Type B pancreatic cell (in vitro differentiated cells): Measurements from ENCODE around the gene PDZD7. TPM values are rescaled to one million over a fixed set of nuclear protein-coding genes. Genes with fewer than 3 reads are reported as not detected.
A peak's percentile ranks its signal among the peaks of the same experiment; 100 is the strongest.

Experiments
- DNase-seq: peaks from one replicate; pipeline ENCODE4 v3.0.0; 2021; ENCODE audit warnings: mixed read lengths; ENCODE audit not compliant: unreplicated experiment; ENCODE audit errors: extremely low spot score
- H3K27ac Mint-ChIP-seq: 2 replicates; pipeline ENCODE4 v1.8.0; 2021; ENCODE audit warnings: mild to moderate bottlenecking, mixed read lengths
- H3K27me3 Mint-ChIP-seq: 2 replicates; pipeline ENCODE4 v1.8.0; 2021; ENCODE audit warnings: mixed read lengths
- H3K36me3 Mint-ChIP-seq: 2 replicates; pipeline ENCODE4 v1.8.0; 2021; ENCODE audit warnings: mixed read lengths
- H3K4me1 Mint-ChIP-seq: one replicate; pipeline ENCODE4 v1.8.0; 2021; ENCODE audit warnings: mixed read lengths; ENCODE audit not compliant: unreplicated experiment
- H3K4me3 Mint-ChIP-seq: 2 replicates; pipeline ENCODE4 v1.8.0; 2021; ENCODE audit warnings: mild to moderate bottlenecking, mixed read lengths
- H3K9me3 Mint-ChIP-seq: 2 replicates; pipeline ENCODE4 v1.8.0; 2021; ENCODE audit warnings: mixed read lengths
- total RNA-seq: library from RNA; stranded (reverse); gene quantifications from 2 replicates; pipeline ENCODE4 v1.2.1, GENCODE V29; 2021; ENCODE audit warnings: low replicate concordance
- TF ChIP-seq, protein P1 (sequence below): fragments of 200-600 bp; sonication (generic); conservative IDR thresholded peaks from 2 replicates; pipeline ENCODE4 v1.5.0; 2021; ENCODE audit warnings: antibody characterized with exemption, mild to moderate bottlenecking

The PDZD7 gene
- total RNA-seq, 1 donor from 2014 or later, result 2.0 TPM

DNA sequence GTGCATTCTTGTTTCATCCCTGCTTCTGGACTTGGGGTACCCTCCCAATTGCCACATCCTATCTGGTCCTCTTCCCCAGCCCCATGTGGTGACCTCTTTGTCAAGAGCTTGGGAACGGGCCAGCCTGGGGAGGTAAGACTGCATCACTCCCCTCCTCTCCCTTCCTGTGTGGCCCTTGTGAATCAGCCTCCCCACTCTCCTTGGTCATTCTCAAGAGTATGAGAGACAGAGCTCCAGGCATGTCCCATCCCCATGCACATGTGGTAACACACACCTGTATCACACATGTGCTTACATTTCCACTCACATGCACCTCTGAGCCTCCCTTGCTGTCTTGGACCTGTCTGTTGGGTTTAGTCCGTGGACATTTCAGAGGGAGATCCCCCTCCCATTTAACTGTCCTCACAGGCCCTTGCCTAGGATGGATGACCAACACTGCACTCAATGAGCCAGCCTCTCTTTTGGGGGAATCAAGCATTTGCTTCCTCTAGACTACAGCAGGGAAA, 46.2 kb downstream of the PDZD7 start:
- Mint-ChIP-seq H3K4me3 (no peak overlapping the region), H3K27ac (no peak overlapping the region), H3K9me3 (no peaks in the 10 kb centered on the region), H3K4me1 (peaks cover 22% of the 10 kb centered on the region), H3K27me3 (no peaks in the 10 kb centered on the region), H3K36me3 (peaks cover 9% of the 10 kb centered on the region)
- no peak for DNase-seq
- TF ChIP-seq, protein P1, sequence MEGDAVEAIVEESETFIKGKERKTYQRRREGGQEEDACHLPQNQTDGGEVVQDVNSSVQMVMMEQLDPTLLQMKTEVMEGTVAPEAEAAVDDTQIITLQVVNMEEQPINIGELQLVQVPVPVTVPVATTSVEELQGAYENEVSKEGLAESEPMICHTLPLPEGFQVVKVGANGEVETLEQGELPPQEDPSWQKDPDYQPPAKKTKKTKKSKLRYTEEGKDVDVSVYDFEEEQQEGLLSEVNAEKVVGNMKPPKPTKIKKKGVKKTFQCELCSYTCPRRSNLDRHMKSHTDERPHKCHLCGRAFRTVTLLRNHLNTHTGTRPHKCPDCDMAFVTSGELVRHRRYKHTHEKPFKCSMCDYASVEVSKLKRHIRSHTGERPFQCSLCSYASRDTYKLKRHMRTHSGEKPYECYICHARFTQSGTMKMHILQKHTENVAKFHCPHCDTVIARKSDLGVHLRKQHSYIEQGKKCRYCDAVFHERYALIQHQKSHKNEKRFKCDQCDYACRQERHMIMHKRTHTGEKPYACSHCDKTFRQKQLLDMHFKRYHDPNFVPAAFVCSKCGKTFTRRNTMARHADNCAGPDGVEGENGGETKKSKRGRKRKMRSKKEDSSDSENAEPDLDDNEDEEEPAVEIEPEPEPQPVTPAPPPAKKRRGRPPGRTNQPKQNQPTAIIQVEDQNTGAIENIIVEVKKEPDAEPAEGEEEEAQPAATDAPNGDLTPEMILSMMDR, result no peak

DNA sequence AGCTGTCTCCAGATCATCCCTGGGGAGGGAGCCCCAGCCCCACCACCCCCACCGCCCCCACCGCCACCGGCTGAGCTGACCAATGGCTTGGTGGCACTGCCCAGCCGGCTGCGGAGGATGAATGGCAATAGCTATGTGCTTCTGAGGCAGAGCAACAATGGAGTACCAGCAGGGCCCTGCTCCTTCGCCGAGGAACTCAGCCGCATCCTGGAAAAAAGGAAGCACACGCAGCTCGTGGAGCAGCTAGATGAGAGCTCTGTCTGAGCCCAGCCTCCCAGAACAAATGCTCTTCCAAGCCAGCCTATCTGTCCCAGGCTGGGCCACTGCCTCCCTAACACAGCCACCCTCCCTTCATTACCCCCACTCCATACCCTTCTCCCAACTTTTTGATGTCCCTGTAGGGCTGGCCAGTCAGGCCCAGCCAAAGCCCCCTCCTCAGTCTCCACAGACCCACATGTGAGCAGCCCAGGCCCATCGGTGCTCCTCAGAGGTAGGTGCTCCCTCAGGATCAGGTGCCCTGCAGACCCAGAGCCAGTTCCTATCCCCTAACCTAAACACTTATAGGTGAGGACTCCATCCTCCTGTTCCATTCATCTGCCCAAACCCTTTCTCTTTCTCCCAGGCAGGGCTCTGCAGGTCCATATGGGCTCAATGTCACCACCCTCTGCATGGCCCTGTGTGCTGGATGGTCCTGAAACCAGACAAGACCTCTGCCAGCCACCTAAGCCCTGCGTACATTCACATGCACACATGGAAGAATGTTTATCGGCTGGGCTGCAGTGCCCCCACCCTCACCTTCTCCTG, 46.9 kb downstream of the PDZD7 start:
- H3K4me1 Mint-ChIP-seq, result peaks cover 22% of the 10 kb centered on the region
- no peaks in the 10 kb centered on the region for H3K9me3 Mint-ChIP-seq
- H3K27ac Mint-ChIP-seq, result peak overlapping the region; percentile 39
- H3K27me3 Mint-ChIP-seq, result no peaks in the 10 kb centered on the region
- H3K4me3 Mint-ChIP-seq, result peak overlapping the region; percentile 39
- DNase-seq, result no peak
- TF ChIP-seq, protein P1, result no peak
- H3K36me3 Mint-ChIP-seq, result peaks cover 9% of the 10 kb centered on the region

DNA sequence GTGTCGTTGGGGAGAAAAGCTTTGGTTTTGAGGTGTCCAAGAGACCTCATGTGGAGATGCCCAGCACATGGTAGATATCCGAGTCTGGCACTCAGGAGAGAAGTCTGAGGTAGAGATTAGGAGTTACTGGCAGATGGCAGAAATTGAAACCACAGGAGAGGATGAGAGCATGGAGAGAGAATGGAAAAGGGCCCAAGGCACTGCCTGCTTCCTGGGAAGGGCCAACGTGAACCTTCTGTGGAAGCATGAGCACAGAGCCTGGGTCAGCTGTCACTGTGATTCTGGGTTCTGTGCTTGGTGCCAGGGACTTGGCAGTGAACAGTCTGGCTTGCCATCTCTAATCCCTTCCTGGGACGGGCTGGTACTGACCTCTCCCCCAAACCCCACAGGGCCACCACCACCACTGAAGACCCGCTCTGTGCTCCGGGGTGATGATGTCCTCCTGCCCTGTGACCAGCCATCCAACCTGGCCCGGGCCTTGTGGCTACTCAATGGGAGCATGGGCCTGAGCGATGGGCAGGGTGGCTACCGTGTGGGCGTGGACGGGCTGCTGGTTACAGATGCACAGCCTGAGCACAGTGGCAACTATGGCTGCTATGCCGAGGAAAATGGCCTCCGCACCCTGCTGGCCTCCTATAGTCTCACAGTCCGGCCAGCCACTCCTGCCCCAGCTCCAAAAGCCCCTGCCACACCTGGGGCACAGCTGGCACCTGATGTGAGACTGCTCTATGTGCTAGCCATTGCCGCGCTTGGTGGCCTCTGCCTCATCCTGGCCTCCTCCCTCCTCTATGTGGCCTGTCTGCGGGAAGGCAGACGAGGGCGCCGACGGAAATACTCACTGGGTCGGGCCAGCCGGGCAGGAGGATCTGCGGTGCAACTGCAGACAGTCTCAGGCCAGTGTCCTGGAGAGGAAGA, 47.8 kb downstream of the PDZD7 start:
- Mint-ChIP-seq H3K4me3 (peak overlapping the region; percentile 1), H3K27ac (no peak overlapping the region), H3K36me3 (peaks cover 9% of the 10 kb centered on the region), H3K4me1 (peaks cover 22% of the 10 kb centered on the region), H3K9me3 (no peaks in the 10 kb centered on the region), H3K27me3 (no peaks in the 10 kb centered on the region)
- peak; percentile 63 for DNase-seq
- TF ChIP-seq, protein P1, result no peak

DNA sequence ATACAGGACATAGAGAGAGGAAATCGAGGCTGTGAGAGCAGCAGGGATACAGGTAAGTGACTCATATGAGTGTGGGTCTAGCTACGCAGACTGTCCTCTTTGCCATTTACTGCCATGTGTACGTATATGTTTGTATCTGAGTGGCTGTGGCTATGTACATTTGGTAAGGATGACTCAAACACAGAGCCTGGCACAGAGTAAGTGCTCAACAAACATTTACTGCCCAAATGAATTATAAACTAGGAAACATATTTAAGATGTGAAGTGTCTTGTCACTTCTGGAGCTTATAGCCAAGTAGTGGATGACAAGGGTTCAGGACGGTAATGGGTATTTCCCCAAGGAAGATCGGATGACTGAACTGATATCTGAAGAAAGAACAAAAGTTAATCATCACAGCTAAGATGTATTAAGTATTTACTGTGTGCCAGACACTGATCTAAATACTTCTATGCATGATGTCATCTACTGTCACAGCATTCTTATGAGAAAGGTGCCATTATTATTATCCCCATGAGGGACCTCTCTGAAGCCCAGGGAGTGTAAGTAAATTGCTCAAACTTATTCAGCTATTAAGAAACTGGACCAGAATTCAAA, 49.7 kb downstream of the PDZD7 start:
- TF ChIP-seq, protein P1, result no peak
- DNase-seq, result no peak
- Mint-ChIP-seq H3K9me3 (no peaks in the 10 kb centered on the region), H3K27ac (no peak overlapping the region), H3K36me3 (peaks cover 8% of the 10 kb centered on the region), H3K4me3 (no peak overlapping the region), H3K4me1 (peaks cover 16% of the 10 kb centered on the region), H3K27me3 (no peaks in the 10 kb centered on the region)

DNA sequence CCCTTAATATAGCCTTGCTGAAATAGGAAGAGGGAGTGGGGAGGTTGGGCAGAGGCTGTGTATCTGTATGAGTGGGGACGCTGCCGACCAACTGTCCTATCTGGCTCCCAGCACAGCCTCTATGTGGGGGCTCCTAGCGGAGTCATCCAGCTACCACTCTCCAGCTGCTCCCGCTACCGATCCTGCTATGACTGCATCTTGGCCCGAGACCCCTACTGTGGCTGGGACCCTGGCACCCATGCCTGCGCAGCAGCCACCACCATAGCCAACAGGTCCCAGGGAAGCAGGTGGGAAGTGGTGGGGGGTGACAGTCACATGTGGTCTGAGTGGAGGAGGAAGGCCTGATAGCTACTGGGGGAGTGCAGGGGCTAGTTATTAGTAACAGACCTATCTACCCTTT, 50.2 kb downstream of the PDZD7 start:
- no peaks in the 10 kb centered on the region for H3K27me3 Mint-ChIP-seq
- TF ChIP-seq, protein P1, result no peak
- H3K4me1 Mint-ChIP-seq, result peaks cover 12% of the 10 kb centered on the region
- DNase-seq, result peak; percentile 52
- no peak overlapping the region for H3K4me3 Mint-ChIP-seq
- no peak overlapping the region for H3K27ac Mint-ChIP-seq
- H3K36me3 Mint-ChIP-seq, result peaks cover 6% of the 10 kb centered on the region
- H3K9me3 Mint-ChIP-seq, result no peaks in the 10 kb centered on the region
